Measurements from ENCODE around the gene CTXND1.

GRCh38 chr15:80231371-80231770 is 20.6 kb downstream of the CTXND1 start:
- TF ChIP-seq FOS (IDR thresholded peaks at IDR 0.05; ENCODE audit: low read depth, low read length) (no peak), CTCF (conservative IDR thresholded peaks at IDR 0.05; ENCODE audit: low read depth, low read length) (no peak), MXI1 (IDR thresholded peaks at IDR 0.05; ENCODE audit: borderline replicate concordance, low read depth, low read length) (no peak), BHLHE40 (IDR thresholded peaks at IDR 0.05; ENCODE audit: low read depth, low read length) (no peak)

Measured in IMR-90 (cell line).